ENCODE results near the gene B4GALT6. TPM values are rescaled to one million over a fixed set of nuclear protein-coding genes. Genes with fewer than 3 reads are reported as not detected.

Gene B4GALT6
- polyA plus RNA-seq, 1 donor from 2014 or later, result 19.4 TPM

DNA sequence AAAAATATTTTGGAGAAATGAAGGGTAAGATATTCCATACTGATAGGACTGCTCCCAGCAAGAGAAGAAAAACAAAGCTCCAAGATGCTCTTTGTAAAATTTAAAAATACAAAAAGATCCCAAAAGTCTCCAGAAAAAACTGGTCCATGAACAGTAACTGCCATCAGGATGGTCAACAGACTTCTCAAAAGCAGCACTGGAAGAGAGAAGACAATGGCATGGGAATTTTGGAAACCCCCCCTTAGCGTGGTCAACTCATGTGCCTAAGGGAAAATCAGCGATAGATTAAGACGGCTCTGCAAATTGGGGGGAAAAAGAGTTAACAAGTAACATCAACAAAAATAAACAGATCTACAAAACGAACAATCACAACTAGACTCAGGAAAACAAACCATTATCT lies 23.6 kb downstream of the B4GALT6 start:
- Histone ChIP-seq H3K79me2 (replicated peaks; ENCODE audit: insufficient read depth, low read length) (no peaks in the 10 kb centered on the region), H4K20me1 (ENCODE audit: insufficient read depth) (no peaks in the 10 kb centered on the region), H3F3A (ENCODE audit: insufficient read depth, low read length, poor library complexity, severe bottlenecking) (no peaks in the 10 kb centered on the region), H3K4me3 (ENCODE audit: low read length) (no peak overlapping the region), H3K9ac (ENCODE audit: low read length) (no peak overlapping the region), H3K9me2 (ENCODE audit: insufficient read depth, low read length) (no peaks in the 10 kb centered on the region), H3K4me2 (ENCODE audit: low read length) (no peak overlapping the region), H3K9me3 (ENCODE audit: low read length) (no peaks in the 10 kb centered on the region), H3K27me3 (ENCODE audit: insufficient read depth, low read depth, low read length) (no peaks in the 10 kb centered on the region), H2AFZ (ENCODE audit: low read depth, low read length) (no peak overlapping the region), H3K27ac (ENCODE audit: low read length) (no peak overlapping the region), H3K36me3 (ENCODE audit: insufficient read depth, low read length) (no peaks in the 10 kb centered on the region)
- TF ChIP-seq POLR2AphosphoS5 (IDR thresholded peaks at IDR 0.05), result no peak
- TF ChIP-seq TAF1 (IDR thresholded peaks at IDR 0.05; ENCODE audit: low read depth), result no peak
- no peak for TF ChIP-seq RAD21 (conservative IDR thresholded peaks at IDR 0.05)
- TF ChIP-seq MXI1 (conservative IDR thresholded peaks at IDR 0.05; ENCODE audit: poor library complexity, severe bottlenecking), result no peak
- TF ChIP-seq EP300 (conservative IDR thresholded peaks at IDR 0.05; ENCODE audit: poor library complexity, severe bottlenecking), result no peak
- no peak for TF ChIP-seq SMC3 (conservative IDR thresholded peaks at IDR 0.05; ENCODE audit: poor library complexity)
- TF ChIP-seq, protein P1, sequence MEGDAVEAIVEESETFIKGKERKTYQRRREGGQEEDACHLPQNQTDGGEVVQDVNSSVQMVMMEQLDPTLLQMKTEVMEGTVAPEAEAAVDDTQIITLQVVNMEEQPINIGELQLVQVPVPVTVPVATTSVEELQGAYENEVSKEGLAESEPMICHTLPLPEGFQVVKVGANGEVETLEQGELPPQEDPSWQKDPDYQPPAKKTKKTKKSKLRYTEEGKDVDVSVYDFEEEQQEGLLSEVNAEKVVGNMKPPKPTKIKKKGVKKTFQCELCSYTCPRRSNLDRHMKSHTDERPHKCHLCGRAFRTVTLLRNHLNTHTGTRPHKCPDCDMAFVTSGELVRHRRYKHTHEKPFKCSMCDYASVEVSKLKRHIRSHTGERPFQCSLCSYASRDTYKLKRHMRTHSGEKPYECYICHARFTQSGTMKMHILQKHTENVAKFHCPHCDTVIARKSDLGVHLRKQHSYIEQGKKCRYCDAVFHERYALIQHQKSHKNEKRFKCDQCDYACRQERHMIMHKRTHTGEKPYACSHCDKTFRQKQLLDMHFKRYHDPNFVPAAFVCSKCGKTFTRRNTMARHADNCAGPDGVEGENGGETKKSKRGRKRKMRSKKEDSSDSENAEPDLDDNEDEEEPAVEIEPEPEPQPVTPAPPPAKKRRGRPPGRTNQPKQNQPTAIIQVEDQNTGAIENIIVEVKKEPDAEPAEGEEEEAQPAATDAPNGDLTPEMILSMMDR (IDR thresholded peaks at IDR 0.05; ENCODE audit: poor library complexity, severe bottlenecking), result no peak
- TF ChIP-seq, protein P2, sequence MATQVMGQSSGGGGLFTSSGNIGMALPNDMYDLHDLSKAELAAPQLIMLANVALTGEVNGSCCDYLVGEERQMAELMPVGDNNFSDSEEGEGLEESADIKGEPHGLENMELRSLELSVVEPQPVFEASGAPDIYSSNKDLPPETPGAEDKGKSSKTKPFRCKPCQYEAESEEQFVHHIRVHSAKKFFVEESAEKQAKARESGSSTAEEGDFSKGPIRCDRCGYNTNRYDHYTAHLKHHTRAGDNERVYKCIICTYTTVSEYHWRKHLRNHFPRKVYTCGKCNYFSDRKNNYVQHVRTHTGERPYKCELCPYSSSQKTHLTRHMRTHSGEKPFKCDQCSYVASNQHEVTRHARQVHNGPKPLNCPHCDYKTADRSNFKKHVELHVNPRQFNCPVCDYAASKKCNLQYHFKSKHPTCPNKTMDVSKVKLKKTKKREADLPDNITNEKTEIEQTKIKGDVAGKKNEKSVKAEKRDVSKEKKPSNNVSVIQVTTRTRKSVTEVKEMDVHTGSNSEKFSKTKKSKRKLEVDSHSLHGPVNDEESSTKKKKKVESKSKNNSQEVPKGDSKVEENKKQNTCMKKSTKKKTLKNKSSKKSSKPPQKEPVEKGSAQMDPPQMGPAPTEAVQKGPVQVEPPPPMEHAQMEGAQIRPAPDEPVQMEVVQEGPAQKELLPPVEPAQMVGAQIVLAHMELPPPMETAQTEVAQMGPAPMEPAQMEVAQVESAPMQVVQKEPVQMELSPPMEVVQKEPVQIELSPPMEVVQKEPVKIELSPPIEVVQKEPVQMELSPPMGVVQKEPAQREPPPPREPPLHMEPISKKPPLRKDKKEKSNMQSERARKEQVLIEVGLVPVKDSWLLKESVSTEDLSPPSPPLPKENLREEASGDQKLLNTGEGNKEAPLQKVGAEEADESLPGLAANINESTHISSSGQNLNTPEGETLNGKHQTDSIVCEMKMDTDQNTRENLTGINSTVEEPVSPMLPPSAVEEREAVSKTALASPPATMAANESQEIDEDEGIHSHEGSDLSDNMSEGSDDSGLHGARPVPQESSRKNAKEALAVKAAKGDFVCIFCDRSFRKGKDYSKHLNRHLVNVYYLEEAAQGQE (IDR thresholded peaks at IDR 0.05; ENCODE audit: borderline replicate concordance), result no peak
- TF ChIP-seq EZH2 (IDR thresholded peaks at IDR 0.05; ENCODE audit: borderline replicate concordance, insufficient read depth, low read length, poor library complexity, severe bottlenecking), result no peak

DNA sequence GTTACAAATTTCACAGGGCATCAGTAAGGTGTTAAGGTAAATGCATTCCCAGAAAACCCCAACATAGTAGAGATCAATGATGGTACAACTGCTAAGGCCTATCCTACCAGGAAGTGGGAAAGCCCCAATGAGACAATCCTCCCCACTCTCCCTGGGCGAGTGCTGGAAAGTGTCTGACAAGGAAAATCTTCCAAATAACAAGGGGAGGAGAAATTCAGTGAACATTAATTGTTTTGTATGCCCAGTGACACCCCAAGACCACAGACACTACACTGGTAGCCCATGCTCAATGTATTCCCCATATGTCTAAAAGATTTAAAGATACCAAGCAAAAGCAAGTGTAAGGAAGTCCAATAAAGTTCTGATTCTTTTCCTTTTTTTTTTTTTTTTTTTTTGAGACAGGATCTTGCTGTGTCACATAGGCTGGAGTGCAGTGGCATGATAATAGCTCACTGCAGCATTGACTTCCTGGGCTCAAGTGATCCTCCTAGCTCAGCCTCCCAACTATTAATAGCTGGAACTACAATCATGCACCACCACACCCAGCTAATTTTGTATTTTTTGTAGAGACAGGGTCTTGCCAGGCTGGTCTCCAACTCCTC lies 24.7 kb downstream of the B4GALT6 start:
- Histone ChIP-seq H3K4me2 (ENCODE audit: low read length) (no peak overlapping the region), H2AFZ (ENCODE audit: low read depth, low read length) (no peak overlapping the region), H3K36me3 (ENCODE audit: insufficient read depth, low read length) (no peaks in the 10 kb centered on the region), H3K9ac (ENCODE audit: low read length) (no peak overlapping the region), H3K9me2 (ENCODE audit: insufficient read depth, low read length) (no peaks in the 10 kb centered on the region), H3K9me3 (ENCODE audit: low read length) (no peaks in the 10 kb centered on the region), H3K27me3 (ENCODE audit: insufficient read depth, low read depth, low read length) (no peaks in the 10 kb centered on the region), H3F3A (ENCODE audit: insufficient read depth, low read length, poor library complexity, severe bottlenecking) (no peaks in the 10 kb centered on the region), H4K20me1 (ENCODE audit: insufficient read depth) (no peaks in the 10 kb centered on the region), H3K27ac (ENCODE audit: low read length) (no peak overlapping the region), H3K4me3 (ENCODE audit: low read length) (no peak overlapping the region), H3K79me2 (replicated peaks; ENCODE audit: insufficient read depth, low read length) (no peaks in the 10 kb centered on the region)
- no peak for TF ChIP-seq TAF1 (IDR thresholded peaks at IDR 0.05; ENCODE audit: low read depth)
- TF ChIP-seq RAD21 (conservative IDR thresholded peaks at IDR 0.05), result no peak
- TF ChIP-seq, protein P1 (IDR thresholded peaks at IDR 0.05; ENCODE audit: poor library complexity, severe bottlenecking), result no peak
- TF ChIP-seq, protein P2 (IDR thresholded peaks at IDR 0.05; ENCODE audit: borderline replicate concordance), result no peak
- no peak for TF ChIP-seq EZH2 (IDR thresholded peaks at IDR 0.05; ENCODE audit: borderline replicate concordance, insufficient read depth, low read length, poor library complexity, severe bottlenecking)
- TF ChIP-seq POLR2AphosphoS5 (IDR thresholded peaks at IDR 0.05), result no peak
- TF ChIP-seq EP300 (conservative IDR thresholded peaks at IDR 0.05; ENCODE audit: poor library complexity, severe bottlenecking), result no peak
- no peak for TF ChIP-seq SMC3 (conservative IDR thresholded peaks at IDR 0.05; ENCODE audit: poor library complexity)
- no peak for TF ChIP-seq MXI1 (conservative IDR thresholded peaks at IDR 0.05; ENCODE audit: poor library complexity, severe bottlenecking)
